GM12801 (cell line): ENCODE results near the gene POLR2F.

ENCODE experiments used
- CTCF ChIP-seq: IDR thresholded peaks from one replicate; pipeline ENCODE4 v1.5.1; 2011; ENCODE audit warnings: control low read depth; ENCODE audit not compliant: insufficient read length; ENCODE audit errors: extremely low read depth

The POLR2F gene

GRCh38 chr22:37932821-37933578 lies 20.5 kb upstream of the POLR2F start:
- TF ChIP-seq CTCF: no peak

GRCh38 chr22:37933711-37934376 lies 19.7 kb upstream of the POLR2F start:
- TF ChIP-seq CTCF: no peak

- TF ChIP-seq CTCF: no peak
Observed at GRCh38 chr22:37940698-37941376, 12.7 kb upstream of the POLR2F start.

GRCh38 chr22:37942133-37942532 lies 11.4 kb upstream of the POLR2F start:
- TF ChIP-seq CTCF: no peak

- no peak for TF ChIP-seq CTCF
Observed at GRCh38 chr22:37943136-37943824, 10.2 kb upstream of the POLR2F start.

- TF ChIP-seq CTCF: no peak
Observed at GRCh38 chr22:37943825-37944198, 9.7 kb upstream of the POLR2F start.

GRCh38 chr22:37951305-37951704 lies 2.2 kb upstream of the POLR2F start:
- no peak for TF ChIP-seq CTCF
